GM19238 (cell line): ENCODE measurements around the gene ZNF18.

Experiments
- DNase-seq: peaks from one replicate; pipeline ENCODE4 v3.0.0; 2011; ENCODE audit warnings: low spot score; ENCODE audit not compliant: insufficient read length

The ZNF18 gene, protein sequence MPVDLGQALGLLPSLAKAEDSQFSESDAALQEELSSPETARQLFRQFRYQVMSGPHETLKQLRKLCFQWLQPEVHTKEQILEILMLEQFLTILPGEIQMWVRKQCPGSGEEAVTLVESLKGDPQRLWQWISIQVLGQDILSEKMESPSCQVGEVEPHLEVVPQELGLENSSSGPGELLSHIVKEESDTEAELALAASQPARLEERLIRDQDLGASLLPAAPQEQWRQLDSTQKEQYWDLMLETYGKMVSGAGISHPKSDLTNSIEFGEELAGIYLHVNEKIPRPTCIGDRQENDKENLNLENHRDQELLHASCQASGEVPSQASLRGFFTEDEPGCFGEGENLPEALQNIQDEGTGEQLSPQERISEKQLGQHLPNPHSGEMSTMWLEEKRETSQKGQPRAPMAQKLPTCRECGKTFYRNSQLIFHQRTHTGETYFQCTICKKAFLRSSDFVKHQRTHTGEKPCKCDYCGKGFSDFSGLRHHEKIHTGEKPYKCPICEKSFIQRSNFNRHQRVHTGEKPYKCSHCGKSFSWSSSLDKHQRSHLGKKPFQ

DNA sequence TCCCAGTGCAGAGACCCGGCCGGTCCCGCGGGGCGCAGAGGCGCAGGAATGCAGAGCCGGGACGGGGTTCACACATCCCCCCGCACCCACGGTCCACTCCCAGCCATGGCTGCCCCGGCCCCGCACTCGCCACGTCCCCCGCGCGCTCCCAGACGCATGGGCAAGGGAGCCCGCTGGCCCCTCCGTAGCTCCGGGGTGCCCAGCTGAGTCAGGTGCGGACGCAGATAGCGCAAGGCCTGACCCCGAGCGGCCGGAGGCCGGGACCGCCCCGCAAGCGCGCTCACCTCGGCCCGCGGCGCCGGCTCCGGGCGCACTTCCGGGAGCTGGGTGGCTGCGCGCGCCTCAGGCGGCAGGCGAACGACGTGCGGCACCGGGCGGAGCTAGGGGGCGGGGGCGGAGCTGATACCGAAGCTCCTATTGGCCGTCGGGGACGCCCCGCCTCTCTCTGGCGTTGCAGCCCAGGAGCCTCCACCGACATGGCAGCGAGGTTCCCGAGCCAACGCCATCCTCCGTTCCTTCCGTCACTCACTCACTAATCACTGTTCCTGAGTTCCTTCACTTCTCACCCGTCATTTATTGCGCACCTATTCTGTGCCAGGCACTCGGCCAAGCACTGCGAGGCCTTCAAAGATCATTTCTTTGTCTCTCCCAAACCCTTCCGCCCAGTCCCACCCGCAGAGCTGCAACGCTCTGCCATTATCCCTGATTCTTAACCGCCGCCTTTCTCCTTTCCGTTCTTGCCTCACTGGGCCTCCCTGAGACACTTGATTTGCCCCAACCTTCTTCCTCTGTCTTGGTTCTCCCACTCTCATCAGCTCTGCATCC is at the start of gene ZNF18:
Gene ZNF18, minus strand, starts transcription at position 329 of the 825 bp plus-strand sequence. CDS start 4,646 bp downstream, outside the sequence.
- peak; percentile 97 for DNase-seq

DNA sequence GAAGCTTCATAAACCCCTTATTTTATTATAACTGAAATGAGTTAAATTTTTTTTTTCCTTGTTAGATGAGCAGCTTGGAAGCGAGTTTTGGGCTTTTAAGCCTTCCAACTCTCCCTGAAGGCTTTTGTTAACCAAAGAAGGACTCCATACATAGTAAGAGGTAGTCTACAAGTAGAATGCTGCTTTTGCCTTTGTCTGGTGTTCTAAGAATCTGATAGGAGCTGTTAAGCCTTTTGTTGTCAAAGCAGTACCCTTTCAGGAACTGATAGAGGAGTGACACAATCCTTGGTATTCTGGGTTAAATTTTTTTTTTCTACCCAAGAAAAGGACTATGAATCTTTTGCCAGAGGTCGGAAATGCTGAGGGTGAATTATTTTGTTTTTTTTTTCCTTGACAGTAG is 49.5 kb upstream of the ZNF18 start:
- no peak for DNase-seq

DNA sequence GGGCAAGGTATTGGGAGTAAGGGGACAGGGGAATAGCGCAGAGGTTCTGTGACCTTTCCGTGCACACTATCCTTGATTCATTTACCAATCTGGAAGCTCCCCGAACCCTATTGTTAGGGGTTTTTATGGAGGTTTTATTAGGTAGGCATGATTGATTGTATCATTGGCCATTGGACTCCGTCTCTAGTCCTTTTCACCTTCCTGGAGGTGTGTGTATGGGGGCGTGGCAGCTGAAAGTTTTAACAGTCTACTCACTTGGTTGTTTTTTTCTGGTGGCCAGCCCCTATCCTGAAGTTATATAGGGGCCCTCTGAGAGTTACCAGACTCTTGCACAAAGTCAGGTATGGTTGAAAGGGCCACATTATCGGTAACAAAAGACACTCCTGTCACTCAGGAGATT is 46.4 kb upstream of the ZNF18 start:
- DNase-seq: no peak

DNA sequence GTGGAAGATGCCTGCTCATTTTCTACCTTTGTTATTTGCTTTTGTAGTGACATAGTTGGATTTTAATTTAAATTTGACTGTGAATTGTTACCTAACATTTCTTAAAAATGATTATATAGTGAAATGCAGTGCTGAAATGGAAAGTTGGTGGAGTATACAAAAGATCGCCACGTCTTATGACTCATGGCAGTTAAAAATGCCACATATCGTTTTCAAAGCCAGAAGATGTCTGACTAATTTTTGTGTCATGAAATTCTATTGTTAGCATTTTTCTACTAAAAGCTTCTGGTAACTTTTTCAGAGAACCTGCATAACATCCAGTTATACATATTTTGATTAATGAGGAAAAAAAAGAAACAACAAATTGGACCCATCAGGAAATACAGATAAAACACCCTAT is 44.0 kb upstream of the ZNF18 start:
- DNase-seq: no peak

DNA sequence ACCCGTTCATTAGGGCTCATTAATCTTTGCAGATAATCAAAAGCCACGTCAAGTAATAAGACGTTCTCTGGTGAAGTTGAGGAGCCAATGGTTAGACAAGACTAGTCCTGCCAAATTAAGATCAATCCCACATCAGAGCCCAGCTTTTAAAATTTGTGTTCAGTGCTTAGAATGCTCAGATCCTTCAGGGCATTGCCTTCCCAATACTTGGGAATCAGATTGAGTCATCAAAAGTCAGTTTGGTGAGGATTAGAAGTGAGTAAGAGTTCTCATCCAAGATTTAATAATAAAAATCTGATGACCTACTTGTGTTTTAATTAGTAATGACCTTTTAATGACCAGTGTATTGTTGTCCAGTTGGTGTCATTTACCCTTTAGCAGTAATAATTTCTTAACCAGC is 43.2 kb upstream of the ZNF18 start:
- no peak for DNase-seq

DNA sequence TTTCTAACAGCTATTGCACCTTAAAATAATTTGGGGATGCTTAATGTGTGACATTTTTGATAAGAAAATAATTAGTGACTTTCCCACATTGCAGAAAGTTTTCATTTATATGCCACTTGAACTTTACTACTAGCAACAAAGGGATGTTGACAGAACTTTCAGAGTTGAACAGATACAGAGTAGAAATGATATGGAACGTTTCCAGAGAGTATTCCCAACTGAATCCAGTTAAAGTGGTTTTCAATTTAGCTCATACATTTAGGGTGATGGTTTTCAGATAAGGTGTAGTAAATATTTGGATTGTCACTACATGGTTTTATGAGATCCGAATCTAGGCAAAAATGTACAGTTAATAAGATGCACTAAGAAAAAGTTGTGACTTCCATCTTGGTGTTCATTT is 40.7 kb upstream of the ZNF18 start:
- DNase-seq: no peak

DNA sequence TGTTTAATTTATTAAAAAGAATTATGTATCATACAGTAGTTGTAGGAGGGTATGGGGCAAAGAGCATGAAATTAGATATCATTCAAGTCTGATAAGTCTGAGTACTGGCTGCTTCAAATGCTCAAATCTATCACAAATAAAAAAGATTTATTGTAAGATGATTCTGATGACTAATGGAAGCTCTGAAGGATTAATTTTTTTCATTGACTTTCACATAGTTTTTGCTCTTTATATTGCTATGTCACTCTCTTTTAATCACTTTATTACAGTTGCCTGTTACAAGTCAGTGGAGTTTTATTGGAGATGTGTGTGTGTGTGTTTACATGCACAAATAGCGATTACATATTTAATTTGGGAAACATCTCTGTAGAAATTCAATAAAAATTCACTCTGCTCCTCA is 38.4 kb upstream of the ZNF18 start:
- DNase-seq: no peak

DNA sequence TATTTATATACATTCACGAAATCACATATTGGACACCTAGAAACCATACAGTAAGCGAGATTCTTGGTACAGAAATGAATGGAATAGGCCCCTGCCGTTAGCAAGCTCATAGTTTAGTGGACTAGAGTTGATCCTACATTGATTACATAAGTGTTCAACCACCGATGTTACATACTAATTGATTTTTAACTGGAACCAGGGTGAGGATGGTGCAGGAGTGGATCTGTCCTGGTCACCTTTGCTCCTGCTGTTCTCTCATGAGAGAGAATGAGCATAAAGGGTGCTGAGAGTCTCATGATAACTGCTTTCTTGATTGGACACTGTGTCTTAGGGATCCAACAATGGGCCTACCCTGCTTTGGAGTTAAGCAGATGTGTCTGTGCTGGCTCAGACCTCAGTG is 37.3 kb upstream of the ZNF18 start:
- no peak for DNase-seq

DNA sequence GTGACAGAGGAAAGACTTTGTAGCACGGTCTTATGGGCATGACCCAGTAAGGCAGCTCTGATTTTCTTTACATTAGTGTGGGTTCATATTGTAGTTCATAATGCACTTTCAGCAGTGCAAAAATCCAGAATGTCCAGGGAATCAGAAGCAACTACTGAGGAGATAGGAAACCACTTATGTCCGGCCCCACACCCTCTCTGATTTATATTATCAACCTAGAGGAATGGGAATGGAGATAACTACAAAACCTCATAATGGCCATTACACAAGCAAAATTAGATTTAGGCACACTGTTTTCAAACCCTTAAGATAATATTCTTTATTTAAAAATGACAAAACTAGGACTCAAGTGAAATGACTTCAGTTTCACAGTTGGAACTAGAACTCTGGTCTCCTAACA is 31.3 kb upstream of the ZNF18 start:
- no peak for DNase-seq

DNA sequence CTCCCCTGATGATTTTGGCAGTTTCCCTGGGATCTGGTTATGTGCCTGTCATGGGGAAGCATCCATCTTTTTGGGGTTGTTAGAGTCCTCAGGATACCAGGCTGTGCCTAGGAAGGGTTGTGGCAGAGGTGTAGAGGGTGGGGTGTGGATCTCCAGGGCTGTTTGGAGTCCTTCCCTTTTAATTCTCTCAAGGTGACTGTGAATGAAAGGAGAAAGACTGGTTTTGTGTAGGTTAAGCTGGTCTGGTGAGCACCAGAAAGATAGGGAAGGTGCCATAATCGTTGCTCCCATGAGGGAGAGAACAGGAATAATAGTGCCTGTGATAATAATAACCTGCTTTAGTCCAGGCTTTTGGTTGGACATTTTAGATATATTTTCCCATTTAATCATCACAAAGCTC is 30.4 kb upstream of the ZNF18 start:
- DNase-seq: no peak

DNA sequence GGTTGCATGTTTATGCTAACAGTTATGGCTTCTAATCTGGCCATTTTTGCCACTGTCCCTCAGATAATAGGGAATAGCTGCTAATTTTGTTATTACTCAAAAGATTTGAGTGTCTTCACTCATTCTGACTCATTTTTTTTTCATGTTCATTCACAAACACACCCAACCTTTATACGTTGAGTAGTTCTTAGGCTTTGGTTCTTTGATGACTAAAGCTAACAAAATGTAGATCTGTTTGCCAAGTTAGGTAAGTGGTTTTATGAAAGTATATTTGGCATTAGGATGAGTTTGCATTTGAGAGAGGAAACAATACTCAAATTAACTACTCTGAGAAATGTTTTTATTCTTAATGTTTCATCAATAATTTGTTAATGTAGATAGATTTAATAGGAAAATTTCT is 27.1 kb upstream of the ZNF18 start:
- no peak for DNase-seq

DNA sequence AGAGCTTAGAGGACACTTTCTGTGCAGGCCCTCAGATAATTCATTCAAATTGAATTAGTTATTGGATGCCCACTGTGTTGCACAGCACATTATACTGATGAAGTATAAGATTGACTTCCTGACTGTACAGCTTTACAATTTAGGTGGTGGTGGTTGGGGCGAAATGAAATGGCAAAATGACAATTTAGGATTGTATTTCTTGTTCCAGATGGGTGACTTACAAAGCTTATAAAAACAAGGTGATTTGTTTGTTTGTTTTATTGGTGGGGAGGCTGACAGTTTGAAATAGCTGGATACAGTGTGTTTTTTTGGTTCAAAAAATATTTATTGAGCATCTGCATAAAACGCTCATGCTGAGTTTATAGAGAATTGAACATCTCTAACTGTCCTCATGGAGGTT is 25.0 kb upstream of the ZNF18 start:
- DNase-seq: no peak

DNA sequence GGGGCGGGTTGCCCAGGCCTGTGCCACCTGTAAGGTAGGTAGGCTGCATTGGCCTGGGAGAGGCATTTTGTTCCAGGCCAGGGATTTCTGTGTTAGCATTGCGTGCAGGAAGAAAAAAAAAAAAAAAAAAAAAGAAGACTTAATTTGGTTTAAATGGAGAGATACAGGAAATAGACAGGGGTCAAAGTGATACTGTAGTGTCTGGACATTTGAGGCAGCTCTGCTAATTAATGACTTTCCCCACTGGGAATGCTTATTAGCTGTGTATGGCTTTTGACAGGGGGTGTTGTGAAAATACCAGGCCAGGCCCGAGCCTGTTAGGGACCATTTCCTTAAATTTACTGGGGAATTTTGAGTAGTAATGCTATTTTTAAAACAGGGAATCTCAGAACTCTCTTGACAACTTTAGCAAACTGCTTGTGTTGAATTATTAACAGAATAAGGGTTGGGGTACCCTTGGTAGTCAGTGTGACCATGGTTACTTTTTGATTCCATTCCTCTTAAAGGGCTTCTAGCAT is 24.4 kb upstream of the ZNF18 start:
- DNase-seq: no peak

DNA sequence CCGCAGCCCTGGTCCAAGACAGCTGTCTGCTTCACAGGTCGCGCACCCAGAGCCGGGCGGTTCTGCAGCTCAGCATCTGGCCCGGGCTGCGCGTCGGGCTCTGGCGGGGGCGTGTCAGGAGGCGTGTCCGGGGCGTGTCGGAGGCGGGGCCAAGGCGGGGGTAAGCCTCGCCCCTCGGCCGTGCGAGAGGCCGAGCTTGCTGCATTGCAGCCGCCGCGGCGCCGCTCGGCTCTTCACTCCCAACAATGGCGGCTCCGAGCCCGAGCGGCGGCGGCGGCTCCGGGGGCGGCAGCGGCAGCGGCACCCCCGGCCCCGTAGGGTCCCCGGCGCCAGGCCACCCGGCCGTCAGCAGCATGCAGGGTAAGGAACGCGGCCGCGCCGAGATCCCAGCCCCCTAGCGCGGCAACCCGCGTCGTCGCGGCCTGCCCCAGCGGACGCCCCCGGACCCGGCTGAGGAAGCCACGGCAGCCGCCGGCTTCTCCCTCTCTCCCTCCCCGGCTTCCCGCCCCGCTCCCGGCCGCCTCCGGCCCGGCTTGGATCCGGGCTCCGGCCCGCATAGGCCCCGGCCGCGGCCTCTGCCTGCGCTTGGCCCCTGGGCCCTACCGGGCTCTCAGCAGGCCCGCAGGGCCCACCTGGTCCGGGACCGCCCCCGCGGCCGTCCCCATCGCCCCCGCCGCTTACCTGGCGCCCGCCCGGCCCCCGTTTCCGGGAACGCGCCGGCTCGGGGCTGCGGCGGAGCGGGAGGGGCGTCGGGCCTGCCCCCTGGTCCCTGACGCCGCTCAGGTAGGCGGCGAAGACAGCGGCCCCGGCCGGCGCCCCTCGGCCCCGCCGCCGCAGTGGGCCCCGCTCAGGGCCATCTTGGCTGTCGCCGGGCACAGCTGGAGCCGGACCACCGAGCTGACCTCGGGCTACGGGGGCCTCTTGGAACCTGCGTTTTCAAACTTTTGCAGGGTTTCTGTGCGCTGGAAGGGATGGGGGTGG is 23.7 kb upstream of the ZNF18 start, which contains the start of gene MAP2K4:
Gene MAP2K4, plus strand, starts transcription at position 236 of the 981 bp plus-strand sequence. Its CDS starts 10 bp downstream, at position 246.
- DNase-seq: peak; percentile 91

DNA sequence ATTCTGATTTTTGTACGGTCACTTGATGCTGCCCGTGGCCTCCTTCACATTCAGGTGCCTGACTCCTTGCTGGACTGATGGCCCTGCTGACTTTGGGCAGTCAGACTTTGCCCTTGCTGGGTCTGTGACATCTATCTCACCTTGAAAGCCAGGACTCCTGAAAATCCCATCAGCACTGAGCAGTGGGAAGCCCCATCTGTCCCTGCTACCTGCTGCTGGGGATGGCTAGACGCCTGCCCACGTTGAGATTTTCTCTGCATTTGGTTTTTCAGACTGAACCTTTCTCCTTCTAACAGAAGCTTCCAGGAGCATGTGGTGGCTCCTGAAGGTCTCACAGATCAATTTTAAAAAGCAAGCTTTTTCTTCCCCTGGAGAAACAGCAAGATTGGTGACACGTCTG is 10.2 kb upstream of the ZNF18 start:
- DNase-seq: no peak

DNA sequence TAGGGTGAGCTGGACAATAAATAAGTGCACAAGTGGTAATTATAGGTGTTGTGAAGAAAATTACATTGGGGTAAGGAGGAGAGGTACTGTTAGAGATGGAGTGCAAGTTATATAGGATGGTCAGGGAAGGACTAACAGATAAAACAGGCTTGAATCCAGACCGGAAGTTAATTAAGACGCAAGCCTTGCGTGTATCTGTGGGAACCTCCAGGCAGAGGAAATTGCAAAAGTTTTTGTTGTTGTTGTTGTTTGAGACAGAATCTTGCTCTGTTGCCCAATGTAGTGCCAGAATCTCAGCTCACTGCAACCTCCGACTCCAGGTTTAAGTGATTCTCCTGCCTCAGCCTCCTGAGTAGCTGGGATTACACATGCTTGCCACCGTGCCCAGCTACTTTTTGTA is 2.4 kb upstream of the ZNF18 start:
- DNase-seq: no peak

DNA sequence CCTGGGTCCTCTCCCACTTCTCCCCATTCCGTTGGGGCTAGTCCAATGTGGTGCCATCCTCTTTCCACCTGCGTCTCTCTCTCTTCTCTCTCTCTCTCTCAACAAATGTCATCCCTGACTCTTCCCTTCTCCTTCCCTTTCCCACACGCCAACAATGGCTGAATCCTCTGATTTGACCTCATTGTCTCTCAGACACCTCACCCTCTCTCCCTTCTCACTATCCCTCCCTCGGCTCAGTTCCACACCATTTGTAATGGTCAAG is 628 bp upstream of the ZNF18 start:
- no peak for DNase-seq

DNA sequence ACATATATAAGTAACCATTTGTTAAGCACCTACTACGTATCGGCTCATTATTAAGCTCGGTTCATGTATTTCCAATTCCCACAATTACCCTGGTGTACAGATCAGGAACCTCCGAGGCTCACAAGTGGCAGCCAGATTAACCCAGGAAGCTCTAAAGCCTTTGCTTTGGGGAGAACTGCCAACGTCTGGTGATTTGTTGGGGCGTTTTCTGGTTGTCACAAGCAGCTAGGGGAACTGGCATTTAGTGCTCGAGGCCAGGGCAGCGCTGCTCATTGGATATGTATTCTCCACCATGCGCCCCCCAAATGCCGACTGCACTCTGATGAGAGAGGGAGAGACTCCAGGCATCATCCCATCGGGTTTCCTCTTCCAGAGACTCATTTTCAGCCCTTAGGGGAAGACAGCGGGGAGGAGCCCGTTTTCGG is 541 bp downstream of the ZNF18 start:
- DNase-seq: peak; percentile 19

DNA sequence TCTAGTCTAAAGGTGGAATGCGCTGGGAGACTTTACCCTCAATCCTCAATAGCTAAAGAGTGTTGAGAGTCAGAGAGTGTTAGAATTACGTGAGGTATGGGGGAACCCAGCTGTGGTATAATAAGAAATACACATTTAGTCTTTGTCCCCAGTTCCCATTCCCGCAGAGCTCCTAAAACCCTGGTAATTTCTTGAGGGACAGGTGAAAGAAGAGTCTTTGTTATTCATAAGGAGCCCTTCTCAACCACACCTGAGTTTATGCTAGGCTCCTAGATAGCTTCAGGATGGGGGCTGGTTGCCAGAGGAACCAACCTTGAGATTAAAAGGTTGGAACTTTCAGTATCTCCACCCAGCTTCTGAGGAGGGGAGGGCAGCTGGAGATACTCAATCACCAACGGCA is 5.8 kb downstream of the ZNF18 start:
- no peak for DNase-seq

DNA sequence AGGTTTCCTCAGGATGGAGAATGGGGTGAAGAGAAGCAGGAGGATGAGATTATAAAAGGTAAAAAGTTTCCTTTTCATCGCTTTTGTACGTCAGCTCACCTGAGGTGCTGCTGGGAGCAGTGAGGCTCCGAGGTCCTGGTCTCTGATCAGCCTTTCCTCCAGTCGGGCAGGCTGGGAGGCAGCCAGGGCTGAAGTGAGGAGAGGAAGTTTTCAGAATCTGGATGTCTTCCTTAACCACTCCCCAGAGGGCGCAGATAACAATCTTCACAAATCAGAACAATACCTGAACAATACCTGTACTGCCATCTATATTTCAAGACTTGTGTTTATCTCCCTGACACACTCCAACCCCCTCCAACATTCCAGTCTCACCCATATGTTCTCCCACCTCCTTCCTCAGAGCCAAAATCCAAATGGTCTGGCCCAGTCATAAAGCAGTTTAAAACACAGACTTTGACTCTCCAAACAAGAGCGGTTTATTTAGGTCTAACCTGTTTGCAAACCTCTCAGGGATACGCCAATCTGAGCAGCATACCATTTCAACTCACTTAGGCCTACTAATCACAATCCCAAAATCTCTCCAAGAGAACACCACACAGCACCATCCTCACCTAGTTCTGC is 6.8 kb downstream of the ZNF18 start:
- no peak for DNase-seq

DNA sequence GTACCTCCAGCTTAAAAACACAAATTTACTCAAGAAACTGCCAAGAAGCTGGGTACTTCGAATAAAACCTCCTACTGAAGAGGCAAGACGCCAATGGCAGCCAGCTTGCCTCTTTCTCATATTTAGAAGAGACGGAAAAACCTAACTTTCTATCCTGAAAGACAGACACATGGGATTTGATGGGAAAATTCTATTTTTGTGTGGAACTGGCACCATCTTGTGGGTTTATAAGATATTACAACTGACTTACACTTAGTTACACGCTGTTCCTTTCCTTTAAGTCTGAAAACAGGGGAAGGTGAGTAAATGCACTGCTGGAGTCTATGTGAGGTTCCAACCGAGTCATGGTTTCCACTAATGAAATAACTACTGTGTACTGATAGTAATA is 10.3 kb downstream of the ZNF18 start:
- no peak for DNase-seq
